Osteoblast (primary cell): Measurements from ENCODE around the gene PML. TPM values are rescaled to one million over a fixed set of nuclear protein-coding genes. Genes with fewer than 3 reads are reported as not detected.

Experiments used
- DNase-seq: peaks from one replicate; pipeline ENCODE4 v3.0.0; 2011; ENCODE audit warnings: low spot score, mixed read lengths; ENCODE audit not compliant: insufficient read length; ENCODE audit errors: missing footprints
- H2AFZ ChIP-seq: 2 replicates; pipeline ENCODE4 v1.6.0; 2011; ENCODE audit warnings: mild to moderate bottlenecking, low read length
- H3K27ac ChIP-seq: 2 replicates; pipeline ENCODE4 v1.5.1; 2011; ENCODE audit warnings: mild to moderate bottlenecking, low read depth, low read length, moderate library complexity
- H3K27me3 ChIP-seq: 2 replicates; pipeline ENCODE4 v1.6.0; 2012; ENCODE audit warnings: mild to moderate bottlenecking, control low read depth, inconsistent platforms, low read length, moderate library complexity; ENCODE audit not compliant: insufficient read depth
- H3K36me3 ChIP-seq: 2 replicates; pipeline ENCODE4 v1.5.1; 2011; ENCODE audit warnings: mild to moderate bottlenecking, low read length, control low read depth, moderate library complexity; ENCODE audit not compliant: insufficient read depth
- H3K4me1 ChIP-seq: 2 replicates; pipeline ENCODE4 v1.5.1; 2011; ENCODE audit warnings: mild to moderate bottlenecking, low read length, control low read depth, moderate library complexity; ENCODE audit not compliant: insufficient read depth
- H3K4me2 ChIP-seq: 2 replicates; pipeline ENCODE4 v1.6.0; 2011; ENCODE audit warnings: mild to moderate bottlenecking, low read length; ENCODE audit not compliant: insufficient read depth
- H3K4me3 ChIP-seq: fragments of 200-600 bp; sonication (generic); 3 replicates; pipeline ENCODE4 v1.5.1; 2012; ENCODE audit warnings: mild to moderate bottlenecking, low read length, inconsistent platforms; ENCODE audit not compliant: insufficient read depth
- H3K79me2 ChIP-seq: 2 replicates; pipeline ENCODE4 v1.6.0; 2012; ENCODE audit warnings: mild to moderate bottlenecking, low read length, control low read depth, inconsistent platforms; ENCODE audit not compliant: insufficient read depth
- H3K9me3 ChIP-seq: 2 replicates; pipeline ENCODE4 v1.5.1; 2011; ENCODE audit warnings: low read depth, low read length, control low read depth
- H4K20me1 ChIP-seq: 2 replicates; pipeline ENCODE4 v1.6.0; 2012; ENCODE audit warnings: mild to moderate bottlenecking, low read length, control low read depth; ENCODE audit not compliant: insufficient read depth
- total RNA-seq: library from RNA; depleted of rRNA; stranded (reverse); fragments of >200 nt; gene quantifications from 2 replicates; pipeline ENCODE4 v1.2.3, GENCODE V29; 2012
- TF ChIP-seq, protein P1 (sequence below): IDR thresholded peaks from 2 replicates; pipeline ENCODE4 v1.5.1; 2011; ENCODE audit warnings: mild to moderate bottlenecking, low read depth, low read length, moderate library complexity; ENCODE audit errors: extremely low read depth

Gene PML
- total RNA-seq, 1 donor = 46.7 TPM

DNA sequence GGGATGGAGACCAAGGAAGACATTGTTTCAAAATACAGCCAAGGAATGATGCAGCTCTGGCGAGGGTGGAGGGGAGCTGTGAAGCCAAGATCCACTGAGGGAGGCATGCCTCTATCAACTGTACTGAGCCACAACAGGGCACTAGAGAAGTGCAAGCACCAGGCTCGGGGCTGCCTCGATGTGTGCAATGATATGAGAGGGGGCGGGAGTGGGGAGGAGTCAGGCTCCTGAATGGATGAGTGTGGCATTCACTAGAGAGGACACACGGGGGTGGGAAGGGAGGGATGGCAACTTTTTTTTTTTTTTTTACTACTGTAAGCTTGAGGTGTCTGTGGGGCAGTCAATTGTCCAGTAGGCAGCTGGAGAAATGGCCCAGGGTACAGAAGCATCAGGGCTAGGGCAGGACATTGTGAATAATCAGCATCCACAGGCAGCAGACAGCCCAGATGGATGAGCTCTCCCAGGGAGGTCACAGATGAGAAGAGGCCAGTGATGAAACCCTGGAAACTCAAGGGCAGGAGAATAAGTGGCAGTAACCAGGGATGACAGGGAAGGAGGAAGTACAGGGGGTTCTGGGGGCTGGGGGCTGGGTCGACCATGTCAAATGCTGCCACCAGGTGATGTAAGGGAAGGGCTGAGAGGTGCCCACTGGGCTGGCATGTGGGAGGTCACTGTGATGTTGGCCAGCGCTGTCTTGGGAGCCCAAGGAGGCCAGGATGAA is 8.3 kb upstream of the PML start:
- no peaks in the 10 kb centered on the region for H3K27me3 ChIP-seq

DNA sequence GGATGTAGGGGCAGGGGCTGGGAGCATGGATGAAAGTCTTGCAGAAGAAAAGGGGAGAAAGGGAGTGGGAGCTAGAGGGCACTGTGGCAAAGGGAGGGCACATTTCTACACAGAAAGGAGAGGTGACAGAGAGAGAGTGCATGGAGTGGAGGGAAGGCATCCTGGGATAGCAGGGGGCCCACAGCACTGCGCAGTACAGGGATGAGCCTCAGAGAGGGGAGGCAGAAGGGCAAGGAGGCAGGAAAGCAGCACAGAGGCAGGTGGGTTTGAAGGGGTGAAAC is 7.8 kb upstream of the PML start:
- H3K79me2 ChIP-seq = peaks cover 9% of the 10 kb centered on the region
- TF ChIP-seq, protein P1, sequence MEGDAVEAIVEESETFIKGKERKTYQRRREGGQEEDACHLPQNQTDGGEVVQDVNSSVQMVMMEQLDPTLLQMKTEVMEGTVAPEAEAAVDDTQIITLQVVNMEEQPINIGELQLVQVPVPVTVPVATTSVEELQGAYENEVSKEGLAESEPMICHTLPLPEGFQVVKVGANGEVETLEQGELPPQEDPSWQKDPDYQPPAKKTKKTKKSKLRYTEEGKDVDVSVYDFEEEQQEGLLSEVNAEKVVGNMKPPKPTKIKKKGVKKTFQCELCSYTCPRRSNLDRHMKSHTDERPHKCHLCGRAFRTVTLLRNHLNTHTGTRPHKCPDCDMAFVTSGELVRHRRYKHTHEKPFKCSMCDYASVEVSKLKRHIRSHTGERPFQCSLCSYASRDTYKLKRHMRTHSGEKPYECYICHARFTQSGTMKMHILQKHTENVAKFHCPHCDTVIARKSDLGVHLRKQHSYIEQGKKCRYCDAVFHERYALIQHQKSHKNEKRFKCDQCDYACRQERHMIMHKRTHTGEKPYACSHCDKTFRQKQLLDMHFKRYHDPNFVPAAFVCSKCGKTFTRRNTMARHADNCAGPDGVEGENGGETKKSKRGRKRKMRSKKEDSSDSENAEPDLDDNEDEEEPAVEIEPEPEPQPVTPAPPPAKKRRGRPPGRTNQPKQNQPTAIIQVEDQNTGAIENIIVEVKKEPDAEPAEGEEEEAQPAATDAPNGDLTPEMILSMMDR = no peak
- peaks cover 66% of the 10 kb centered on the region for H3K4me1 ChIP-seq
- no peak overlapping the region for H2AFZ ChIP-seq
- H3K9me3 ChIP-seq = no peaks in the 10 kb centered on the region
- no peaks in the 10 kb centered on the region for H3K27me3 ChIP-seq
- no peak for DNase-seq
- H3K27ac ChIP-seq = no peak overlapping the region
- no peaks in the 10 kb centered on the region for H4K20me1 ChIP-seq
- H3K4me2 ChIP-seq = no peak overlapping the region
- no peak overlapping the region for H3K4me3 ChIP-seq
- H3K36me3 ChIP-seq = no peaks in the 10 kb centered on the region

More for the DNA sequence above, 8.3 kb upstream of the PML start:
- peak; percentile 69 for DNase-seq
- H4K20me1 ChIP-seq = no peaks in the 10 kb centered on the region
- H3K9me3 ChIP-seq = no peaks in the 10 kb centered on the region
- H3K27ac ChIP-seq = no peak overlapping the region
- H3K36me3 ChIP-seq = no peaks in the 10 kb centered on the region
- peaks cover 9% of the 10 kb centered on the region for H3K79me2 ChIP-seq
- TF ChIP-seq, protein P1 = no peak
- no peak overlapping the region for H2AFZ ChIP-seq
- no peak overlapping the region for H3K4me3 ChIP-seq
- H3K4me2 ChIP-seq = no peak overlapping the region
- peaks cover 66% of the 10 kb centered on the region for H3K4me1 ChIP-seq

DNA sequence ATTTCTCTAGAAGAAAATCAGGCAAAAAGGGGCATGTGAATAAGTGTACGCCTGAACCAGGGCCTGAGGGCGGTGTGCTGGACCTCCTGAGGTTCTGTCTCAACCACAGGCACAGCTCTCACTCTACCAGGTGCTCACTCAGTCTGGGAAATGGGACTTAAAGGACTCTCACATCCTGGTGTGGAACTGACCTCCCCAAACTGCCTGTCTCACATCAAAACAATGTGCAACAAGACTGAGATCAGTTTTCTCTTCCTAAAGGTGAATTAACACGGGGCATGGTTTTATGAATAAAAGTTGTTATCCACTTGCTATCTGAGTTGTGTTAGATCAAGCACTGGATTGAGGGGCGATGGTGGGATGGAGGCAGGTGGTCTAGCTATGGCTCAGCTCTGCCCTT is 7.3 kb upstream of the PML start:
- no peaks in the 10 kb centered on the region for H3K9me3 ChIP-seq
- no peak for DNase-seq
- no peaks in the 10 kb centered on the region for H3K27me3 ChIP-seq
- TF ChIP-seq, protein P1 = no peak
- no peak overlapping the region for H3K4me3 ChIP-seq
- no peak overlapping the region for H3K4me2 ChIP-seq
- peaks cover 62% of the 10 kb centered on the region for H3K4me1 ChIP-seq
- no peaks in the 10 kb centered on the region for H3K36me3 ChIP-seq
- H3K79me2 ChIP-seq = peaks cover 9% of the 10 kb centered on the region
- H2AFZ ChIP-seq = no peak overlapping the region
- no peak overlapping the region for H3K27ac ChIP-seq
- no peaks in the 10 kb centered on the region for H4K20me1 ChIP-seq

DNA sequence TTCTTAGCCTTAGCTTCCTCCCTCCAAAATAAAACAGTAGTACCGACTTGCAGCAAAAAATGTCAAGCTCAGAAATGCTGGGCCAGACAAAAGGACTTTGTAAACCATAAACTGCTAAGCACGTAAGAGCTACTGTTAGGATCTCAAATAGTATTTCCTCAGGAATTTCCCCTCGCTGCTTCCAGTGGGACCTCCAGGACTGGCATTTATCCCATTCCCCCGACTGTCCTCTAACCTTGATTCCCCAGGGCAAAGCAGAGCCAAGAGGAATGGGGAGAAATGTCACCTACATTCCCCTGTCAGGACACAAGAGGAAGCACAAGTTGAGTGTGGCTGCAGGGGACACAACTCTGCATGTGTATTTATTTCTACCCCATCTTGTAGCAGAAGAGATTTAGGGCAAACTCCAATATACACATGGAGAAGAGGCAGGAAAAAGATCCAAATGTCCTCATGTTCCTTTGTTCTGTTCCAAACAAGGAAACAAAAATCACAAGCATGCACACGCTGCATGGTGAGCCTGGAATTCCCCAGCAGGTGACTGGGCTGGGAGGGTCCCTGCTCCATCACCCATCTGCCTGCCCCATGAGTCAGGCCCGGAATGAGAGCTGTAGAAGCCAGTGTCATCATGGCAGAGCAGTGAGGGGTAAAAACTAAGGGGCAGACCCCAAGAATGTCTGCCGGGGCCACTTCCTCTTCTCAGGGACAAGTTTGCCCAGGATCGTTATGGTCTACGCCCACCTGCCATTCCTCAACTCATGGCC is 6.7 kb upstream of the PML start:
- Histone ChIP-seq H3K4me3 (no peak overlapping the region), H3K9me3 (no peaks in the 10 kb centered on the region), H4K20me1 (no peaks in the 10 kb centered on the region), H3K4me2 (no peak overlapping the region), H2AFZ (no peak overlapping the region), H3K4me1 (peaks cover 56% of the 10 kb centered on the region), H3K79me2 (peaks cover 9% of the 10 kb centered on the region), H3K36me3 (no peaks in the 10 kb centered on the region), H3K27ac (peak overlapping the region; percentile 55), H3K27me3 (no peaks in the 10 kb centered on the region)
- TF ChIP-seq, protein P1 = no peak
- DNase-seq = no peak
